SU-DHL-6 (cell line): ENCODE results near the gene RARB.

Experiments used
- H2AFZ ChIP-seq: fragments of 200-600 bp; sonication (generic); 2 replicates; pipeline ENCODE4 v1.6.1; 2014; ENCODE audit warnings: low read depth, mild to moderate bottlenecking, moderate library complexity, mixed read lengths, antibody characterized with exemption, low read length; ENCODE audit not compliant: severe bottlenecking
- H3F3A ChIP-seq: fragments of 200-600 bp; shearing (Covaris generic); 2 replicates; pipeline ENCODE4 v1.6.0; 2016; ENCODE audit warnings: antibody characterized with exemption, mild to moderate bottlenecking; ENCODE audit not compliant: insufficient read depth
- H3K27ac ChIP-seq: fragments of 200-600 bp; sonication (generic); 2 replicates; pipeline ENCODE4 v1.5.1; 2016; ENCODE audit warnings: low read depth, mild to moderate bottlenecking, low read length, moderate library complexity, mixed read lengths
- H3K27me3 ChIP-seq: fragments of 200-600 bp; sonication (generic), shearing (Covaris generic); 2 replicates; pipeline ENCODE4 v1.6.0; 2014; ENCODE audit warnings: mild to moderate bottlenecking, low read length
- H3K36me3 ChIP-seq: fragments of 200-600 bp; sonication (generic); 2 replicates; pipeline ENCODE4 v1.6.1; 2014; ENCODE audit warnings: mild to moderate bottlenecking, low read length, mixed read lengths
- H3K4me2 ChIP-seq: fragments of 300-600, 200-600 bp; shearing (Covaris generic), sonication (generic); 2 replicates; pipeline ENCODE4 v1.6.0; 2014; ENCODE audit warnings: low read length, low read depth, mild to moderate bottlenecking; ENCODE audit not compliant: poor library complexity, severe bottlenecking
- H3K4me3 ChIP-seq: fragments of 200-600 bp; sonication (generic); 2 replicates; pipeline ENCODE4 v1.5.1; 2014; ENCODE audit warnings: antibody characterized with exemption, low read length, mild to moderate bottlenecking, mixed read lengths; ENCODE audit not compliant: insufficient read depth, poor library complexity, severe bottlenecking
- H3K79me2 ChIP-seq: fragments of 200-600 bp; sonication (generic); 2 replicates; pipeline ENCODE4 v1.6.1; 2014; ENCODE audit warnings: mild to moderate bottlenecking, low read length, moderate library complexity; ENCODE audit not compliant: insufficient read depth
- H3K9ac ChIP-seq: fragments of 200-600 bp; sonication (generic); 2 replicates; pipeline ENCODE4 v1.7.0; 2014; ENCODE audit warnings: mild to moderate bottlenecking, low read length
- H3K9me2 ChIP-seq: fragments of 200-600 bp; sonication (generic); replicated peaks from 2 replicates; pipeline ENCODE4 v1.6.1; 2014; ENCODE audit warnings: low read length; ENCODE audit not compliant: insufficient read depth
- H3K9me3 ChIP-seq: fragments of 200-600 bp; sonication (generic); 2 replicates; pipeline ENCODE4 v1.6.1; 2014; ENCODE audit warnings: low read length, mixed read lengths; ENCODE audit not compliant: insufficient read depth
- H4K20me1 ChIP-seq: fragments of 200-600 bp; sonication (generic); 2 replicates; pipeline ENCODE4 v1.6.1; 2014; ENCODE audit warnings: low read depth, mild to moderate bottlenecking, antibody characterized with exemption, low read length, moderate library complexity, mixed read lengths
- EZH2phosphoT487 ChIP-seq: fragments of 200-600 bp; sonication (generic), shearing (Covaris generic); conservative IDR thresholded peaks from 2 replicates; pipeline ENCODE4 v1.6.1; 2018; ENCODE audit warnings: mild to moderate bottlenecking, antibody characterized with exemption, low read length, moderate library complexity, mixed read lengths
- TF ChIP-seq, protein P1 (sequence below): fragments of 200-600 bp; sonication (generic); IDR thresholded peaks from one replicate; pipeline ENCODE4 v1.5.1; 2017; ENCODE audit warnings: antibody characterized with exemption, mild to moderate bottlenecking, low read length, moderate library complexity; ENCODE audit not compliant: insufficient read depth, poor library complexity, severe bottlenecking

The RARB gene

DNA sequence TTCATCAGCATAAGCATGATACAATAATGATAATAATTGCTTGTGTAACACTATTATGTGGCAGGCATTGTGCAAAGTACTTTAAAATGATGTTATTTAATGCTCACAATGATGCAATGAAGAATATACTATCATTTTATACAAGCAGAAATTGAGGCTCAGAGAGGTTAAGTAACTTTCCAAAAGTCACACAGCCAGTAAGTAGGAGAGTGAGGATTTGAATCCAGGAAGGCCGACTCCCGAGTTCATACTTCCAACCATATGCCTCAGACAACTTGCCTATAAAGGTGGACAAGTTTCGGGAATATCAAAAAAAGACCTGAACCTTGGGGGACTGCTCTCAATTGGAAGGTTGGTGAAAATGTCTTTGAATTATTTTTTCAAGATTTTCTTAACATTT lies 19.9 kb downstream of the RARB start:
- H3F3A ChIP-seq = no peaks in the 10 kb centered on the region
- H3K79me2 ChIP-seq = no peaks in the 10 kb centered on the region
- H3K27me3 ChIP-seq = 0 out of 2 replicates have a peak, but pooled peaks cover 3% of the 10 kb centered on the region
- no peaks in the 10 kb centered on the region for H3K36me3 ChIP-seq
- no peaks in the 10 kb centered on the region for H3K9me3 ChIP-seq
- no peak overlapping the region for H2AFZ ChIP-seq
- H3K9me2 ChIP-seq = no peaks in the 10 kb centered on the region
- no peak overlapping the region for H3K9ac ChIP-seq
- H3K4me3 ChIP-seq = no peak overlapping the region
- no peaks in the 10 kb centered on the region for H4K20me1 ChIP-seq
- no peak overlapping the region for H3K27ac ChIP-seq
- H3K4me2 ChIP-seq = no peak overlapping the region
- TF ChIP-seq EZH2phosphoT487 = no peak
- TF ChIP-seq, protein P1, sequence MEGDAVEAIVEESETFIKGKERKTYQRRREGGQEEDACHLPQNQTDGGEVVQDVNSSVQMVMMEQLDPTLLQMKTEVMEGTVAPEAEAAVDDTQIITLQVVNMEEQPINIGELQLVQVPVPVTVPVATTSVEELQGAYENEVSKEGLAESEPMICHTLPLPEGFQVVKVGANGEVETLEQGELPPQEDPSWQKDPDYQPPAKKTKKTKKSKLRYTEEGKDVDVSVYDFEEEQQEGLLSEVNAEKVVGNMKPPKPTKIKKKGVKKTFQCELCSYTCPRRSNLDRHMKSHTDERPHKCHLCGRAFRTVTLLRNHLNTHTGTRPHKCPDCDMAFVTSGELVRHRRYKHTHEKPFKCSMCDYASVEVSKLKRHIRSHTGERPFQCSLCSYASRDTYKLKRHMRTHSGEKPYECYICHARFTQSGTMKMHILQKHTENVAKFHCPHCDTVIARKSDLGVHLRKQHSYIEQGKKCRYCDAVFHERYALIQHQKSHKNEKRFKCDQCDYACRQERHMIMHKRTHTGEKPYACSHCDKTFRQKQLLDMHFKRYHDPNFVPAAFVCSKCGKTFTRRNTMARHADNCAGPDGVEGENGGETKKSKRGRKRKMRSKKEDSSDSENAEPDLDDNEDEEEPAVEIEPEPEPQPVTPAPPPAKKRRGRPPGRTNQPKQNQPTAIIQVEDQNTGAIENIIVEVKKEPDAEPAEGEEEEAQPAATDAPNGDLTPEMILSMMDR = no peak

- Histone ChIP-seq H4K20me1 (no peaks in the 10 kb centered on the region), H3K36me3 (no peaks in the 10 kb centered on the region), H3F3A (no peaks in the 10 kb centered on the region), H3K4me2 (no peak overlapping the region), H3K9ac (no peak overlapping the region), H3K4me3 (no peak overlapping the region), H3K27ac (no peak overlapping the region), H3K79me2 (no peaks in the 10 kb centered on the region), H3K27me3 (0 out of 2 replicates have a peak, but pooled peaks cover 3% of the 10 kb centered on the region), H2AFZ (no peak overlapping the region), H3K9me2 (no peaks in the 10 kb centered on the region), H3K9me3 (no peaks in the 10 kb centered on the region)
- TF ChIP-seq EZH2phosphoT487 = no peak
- TF ChIP-seq, protein P1 = no peak
Observed at GRCh38 chr3:25448750-25449692, 21.0 kb downstream of the RARB start.

DNA sequence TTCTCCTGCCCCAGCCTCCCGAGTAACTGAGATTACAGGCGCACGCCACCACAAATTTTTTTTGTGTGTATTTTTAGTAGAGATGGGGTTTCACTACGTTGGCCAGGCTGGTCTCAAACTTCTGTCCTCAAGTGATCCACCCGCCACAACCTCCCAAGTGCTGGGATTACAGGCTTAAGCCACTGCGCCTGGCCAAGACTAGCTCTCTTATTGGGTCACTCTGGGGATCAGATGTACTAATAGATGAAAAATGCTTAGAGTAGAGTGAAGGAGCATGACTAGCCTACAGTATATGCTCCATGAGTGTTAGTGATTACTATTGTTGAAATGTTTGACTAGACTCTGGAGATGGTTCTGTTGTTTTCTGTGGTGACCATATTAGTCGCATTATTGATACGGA lies 21.8 kb downstream of the RARB start:
- Histone ChIP-seq H3K9me2 (no peaks in the 10 kb centered on the region), H3K27me3 (0 out of 2 replicates have a peak, but pooled peaks cover 3% of the 10 kb centered on the region), H3K36me3 (no peaks in the 10 kb centered on the region), H2AFZ (no peak overlapping the region), H3K4me2 (no peak overlapping the region), H3K27ac (no peak overlapping the region), H3K4me3 (no peak overlapping the region), H3K9me3 (no peaks in the 10 kb centered on the region), H3F3A (no peaks in the 10 kb centered on the region), H3K79me2 (no peaks in the 10 kb centered on the region), H4K20me1 (no peaks in the 10 kb centered on the region), H3K9ac (no peak overlapping the region)
- TF ChIP-seq EZH2phosphoT487 = no peak
- TF ChIP-seq, protein P1 = no peak
